AG04450 (cell line): Measurements from ENCODE around the gene COL4A3. TPM values are rescaled to one million over a fixed set of nuclear protein-coding genes. Genes with fewer than 3 reads are reported as not detected.

ENCODE experiments used
- CTCF ChIA-PET: fragments of 300-600, 350-600 bp; formaldehyde crosslinking; extraction: SDS; loops from one replicate; lab custom pipeline; 2022; ENCODE audit warnings: antibody characterized with exemption, inconsistent platforms; lab: Charles Lee
- POLR2A ChIA-PET: fragments of 350-600 bp; formaldehyde crosslinking; extraction: SDS; loops from one replicate; lab custom pipeline; 2021; ENCODE audit warnings: antibody characterized with exemption, inconsistent platforms; lab: Yijun Ruan, JAX
- DNase-seq: peaks from one replicate; pipeline ENCODE4 v3.0.0-alpha.2; 2011; ENCODE audit warnings: low read depth, low spot score
- H3K27ac ChIP-seq: one replicate; pipeline ENCODE4 v1.5.1; 2012; ENCODE audit warnings: low read depth, low read length, control low read depth
- H3K27me3 ChIP-seq: one replicate; pipeline ENCODE4 v1.6.0; 2012; ENCODE audit warnings: low read length; ENCODE audit not compliant: control insufficient read depth, insufficient read depth
- H3K4me3 ChIP-seq: 2 replicates; pipeline ENCODE4 v1.5.1; 2011; ENCODE audit warnings: mild to moderate bottlenecking, low read depth, low read length, control low read depth
- H3K9me3 ChIP-seq: 2 replicates; pipeline ENCODE4 v1.5.1; 2012; ENCODE audit warnings: low read length; ENCODE audit not compliant: control insufficient read depth, insufficient read depth
- CTCF ChIP-seq: IDR thresholded peaks from 2 replicates; pipeline ENCODE4 v1.5.1; 2011; ENCODE audit warnings: low read depth, low read length, control low read depth, inconsistent platforms
- polyA plus RNA-seq: library from polyadenylated mRNA; depleted of rRNA; stranded (reverse); fragments of >200 nt; gene quantifications from 2 replicates; pipeline ENCODE4 v1.2.3, GENCODE V29; 2011

Gene COL4A3
- polyA plus RNA-seq, 1 experiment = 0.07 TPM

GRCh38 chr2:227132986-227133385 lies 31.4 kb upstream of the COL4A3 start:
- H3K9me3 ChIP-seq = no peaks in the 10 kb centered on the region
- no peak overlapping the region for H3K4me3 ChIP-seq
- DNase-seq = no peak
- ChIA-PET CTCF (interaction anchor here (0.6 to 10.3 kb wide), 4 partner anchors 8 to 633 kb away, joined by 3 to 154 read pairs (median 3); no protein-coding TSS in a partner anchor), POLR2A (no interaction called here)
- no peak overlapping the region for H3K27ac ChIP-seq
- peaks cover 2% of the 10 kb centered on the region for H3K27me3 ChIP-seq
- no peak for TF ChIP-seq CTCF

GRCh38 chr2:227134591-227134990 lies 29.8 kb upstream of the COL4A3 start:
- Histone ChIP-seq H3K27ac (no peak overlapping the region), H3K27me3 (peaks cover 2% of the 10 kb centered on the region), H3K9me3 (no peaks in the 10 kb centered on the region), H3K4me3 (no peak overlapping the region)
- TF ChIP-seq CTCF = no peak
- CTCF ChIA-PET = interaction anchor here (1.7 to 10.3 kb wide), 2 partner anchors 105 to 632 kb away, joined by 9 to 154 read pairs; no protein-coding TSS in a partner anchor
- POLR2A ChIA-PET = no interaction called here
- DNase-seq = no peak

GRCh38 chr2:227141301-227141700 lies 23.1 kb upstream of the COL4A3 start:
- CTCF ChIA-PET = interaction anchor here (1.0 kb wide), 1 partner anchor 8 kb away, joined by 3 read pairs; no protein-coding TSS in a partner anchor
- H3K27me3 ChIP-seq = peaks cover 2% of the 10 kb centered on the region
- no peak overlapping the region for H3K4me3 ChIP-seq
- H3K9me3 ChIP-seq = no peaks in the 10 kb centered on the region
- no peak for DNase-seq
- no peak overlapping the region for H3K27ac ChIP-seq
- POLR2A ChIA-PET = no interaction called here
- no peak for TF ChIP-seq CTCF

GRCh38 chr2:227143895-227144294 lies 20.5 kb upstream of the COL4A3 start:
- peaks cover 2% of the 10 kb centered on the region for H3K27me3 ChIP-seq

More at GRCh38 chr2:227143895-227144294, 20.5 kb upstream of the COL4A3 start:
- ChIA-PET POLR2A (no interaction called here), CTCF (interaction anchor here (2.3 kb wide), 1 partner anchor 94 kb away, joined by 10 read pairs; no protein-coding TSS in a partner anchor)
- DNase-seq = no peak
- H3K27ac ChIP-seq = no peak overlapping the region
- TF ChIP-seq CTCF = no peak
- no peak overlapping the region for H3K4me3 ChIP-seq
- no peaks in the 10 kb centered on the region for H3K9me3 ChIP-seq
